Pancreas (tissue), 10 donors: ENCODE measurements around the gene NLGN1. TPM values are rescaled to one million over a fixed set of nuclear protein-coding genes. Genes with fewer than 3 reads are reported as not detected.
A peak's percentile ranks its signal among the peaks of the same experiment; 100 is the strongest.

ENCODE experiments used
- ATAC-seq, 4 donors: fragments of 200-7000 bp; cut with Tn5 transposase; one replicate each; pipeline versions ENCODE4 v1.8.0 to v1.9.1; 2020; ENCODE audit warnings: mild to moderate bottlenecking in 4 of 4, moderate library complexity in 4 of 4
- DNase-seq, 6 donors: peaks; one replicate each; pipeline ENCODE4 v3.0.0-alpha.2; 2020
- FAIRE-seq: peaks from 2 replicates; lab custom pipeline; 2012; peaks lifted over from hg19 to GRCh38; lab: Jason Lieb, UNC
- H3K27ac ChIP-seq, 4 donors: fragments of 200-600 bp; sonication (generic); 1 replicate in 3 of 4; 2 replicates in 1 of 4; pipeline versions ENCODE4 v1.5.0 to v1.8.0; 2020
- H3K27me3 ChIP-seq, 4 donors: fragments of 200-600 bp; one replicate each; pipeline ENCODE4 v1.8.0; 2021
- H3K36me3 ChIP-seq, 3 donors: fragments of 200-600 bp; sonication (generic) in 1 of 3; one replicate each; pipeline versions ENCODE4 v1.5.0 to v1.8.0; 2020 to 2021
- H3K4me1 ChIP-seq, 3 donors: fragments of 200-600 bp; one replicate each; pipeline ENCODE4 v1.8.0; 2021
- H3K4me3 ChIP-seq, 4 donors: fragments of 200-600 bp; sonication (generic) in 2 of 4; one replicate each; pipeline versions ENCODE4 v1.5.0 to v1.8.0; 2020 to 2021
- H3K9me3 ChIP-seq, 4 donors: fragments of 200-600 bp; one replicate each; pipeline ENCODE4 v1.8.0; 2021
- CTCF ChIP-seq, 4 donors: fragments of 200-600 bp; sonication (generic) in 3 of 4; IDR thresholded peaks; one replicate each; pipeline versions ENCODE4 v1.5.0 to v1.8.0; 2021; ENCODE audit warnings: antibody characterized with exemption in 4 of 4
- WGBS, 2 donors: extraction: QIAGEN DNeasy Blood & Tissue Kit; methylation state at CpG; one replicate each; pipeline ENCODE4 v1.1.7; 2013; 5-methylcytosine and 5-hydroxymethylcytosine counted together
- intact Hi-C, 3 donors: fragments of 100-400 bp; cut with DNase I; formaldehyde crosslinking; loops; one replicate each; pipeline versions ENCODE4 v1.11.1 to v1.14.2; 2022
- polyA plus RNA-seq, 2 donors: library from polyadenylated mRNA; stranded (reverse); fragments of 200-250 nt; gene quantifications; one replicate each; pipeline ENCODE4 v1.2.3, GENCODE V29; 2013
- total RNA-seq, 6 donors: library from RNA; stranded (reverse); fragmentation: NEBNext Ultra II Directional in 4 of 6; extraction: Animal tissue kit (Norgen Biotek cat#: 25700) in 4 of 6; gene quantifications; one replicate each; pipeline versions ENCODE4 v1.2.1 to v1.2.4, GENCODE V29; 2021 to 2023
- donor health status: healthy with polysubstance abuse.
- donor health status: DM: no; HTN: no; CAD: no; lungs with moderate emphysema.
- donor health status: DM: no; HTN: no; CAD: no.
- donor health status: control.
- donor health status: control.
- donor health status: Bipolar disorder and iron deficiency.
- donor health status: DM: yes; HTN: yes; CAD: no.
- donor health status: DM: no; HTN: no; CAD: no.
- donor health status: DM: no; HTN: no; CAD: no.
- donor health status: DM: yes; HTN: yes; CAD: no.

Gene NLGN1
- total and polyA plus RNA-seq, 8 donors, result 0.49 to 2.3 (median 0.84) TPM

GRCh38 chr3:174330303-174330702, 932.8 kb downstream of the NLGN1 start:
- Histone ChIP-seq H3K9me3 (no peaks in the 10 kb centered on the region), H3K36me3 (no peaks in the 10 kb centered on the region), H3K27ac (no peak overlapping the region), H3K27me3 (no peaks in the 10 kb centered on the region), H3K4me1 (no peaks in the 10 kb centered on the region), H3K4me3 (no peak overlapping the region)
- DNase-seq (no peak), FAIRE-seq (no peak), ATAC-seq (no peak)
- no peak for TF ChIP-seq CTCF (IDR thresholded peaks at IDR 0.05)
- intact Hi-C loops, result no loop called here

GRCh38 chr3:174331095-174331800, 933.7 kb downstream of the NLGN1 start:
- H3K36me3 ChIP-seq, result no peaks in the 10 kb centered on the region
- intact Hi-C loops, result no loop called here
- no peak for TF ChIP-seq CTCF (IDR thresholded peaks at IDR 0.05)
- ATAC-seq, result peak in 2 of 4 donors; percentile 65 to 69
- H3K27ac ChIP-seq, result no peak overlapping the region
- FAIRE-seq, result no peak
- H3K27me3 ChIP-seq, result no peaks in the 10 kb centered on the region
- 68 to 77% methylated on average over 6 of the region's 6 CpGs for WGBS, 2 donors
- no peak for DNase-seq
- no peaks in the 10 kb centered on the region for H3K9me3 ChIP-seq
- H3K4me3 ChIP-seq, result no peak overlapping the region
- no peaks in the 10 kb centered on the region for H3K4me1 ChIP-seq

- Histone ChIP-seq H3K36me3 (no peaks in the 10 kb centered on the region), H3K4me1 (no peaks in the 10 kb centered on the region), H3K9me3 (no peaks in the 10 kb centered on the region), H3K27ac (no peak overlapping the region), H3K4me3 (no peak overlapping the region), H3K27me3 (no peaks in the 10 kb centered on the region)
- FAIRE-seq (no peak), DNase-seq (no peak), ATAC-seq (peak in 2 of 4 donors; percentile 52)
- intact Hi-C loops, result no loop called here
- no peak for TF ChIP-seq CTCF (IDR thresholded peaks at IDR 0.05)
- WGBS, 2 donors, result 49 to 55% methylated on average over 2 of the region's 2 CpGs
Measured at GRCh38 chr3:174332391-174332790, 934.8 kb downstream of the NLGN1 start.

GRCh38 chr3:174333640-174334039, 936.1 kb downstream of the NLGN1 start:
- Histone ChIP-seq H3K27me3 (no peaks in the 10 kb centered on the region), H3K4me1 (no peaks in the 10 kb centered on the region), H3K27ac (no peak overlapping the region), H3K4me3 (no peak overlapping the region), H3K9me3 (no peaks in the 10 kb centered on the region), H3K36me3 (no peaks in the 10 kb centered on the region)
- DNase-seq (no peak), ATAC-seq (no peak), FAIRE-seq (no peak)
- 58 to 71% methylated on average over 2 of the region's 2 CpGs for WGBS, 2 donors
- intact Hi-C loops, result no loop called here
- TF ChIP-seq CTCF (IDR thresholded peaks at IDR 0.05), result no peak

GRCh38 chr3:174334111-174334510, 936.6 kb downstream of the NLGN1 start:
- ATAC-seq, result no peak
- no peak for TF ChIP-seq CTCF (IDR thresholded peaks at IDR 0.05)
- no peak overlapping the region for H3K27ac ChIP-seq
- H3K27me3 ChIP-seq, result no peaks in the 10 kb centered on the region
- DNase-seq, result no peak
- H3K4me1 ChIP-seq, result no peaks in the 10 kb centered on the region
- H3K36me3 ChIP-seq, result no peaks in the 10 kb centered on the region
- H3K4me3 ChIP-seq, result no peak overlapping the region
- no peak for FAIRE-seq
- 72 to 73% methylated on average over 3 of the region's 3 CpGs for WGBS, 2 donors
- no peaks in the 10 kb centered on the region for H3K9me3 ChIP-seq
- intact Hi-C loops, result no loop called here
